Endothelial cell of umbilical vein (primary cell): ENCODE results near the gene KIAA1755. TPM values are rescaled to one million over a fixed set of nuclear protein-coding genes. Genes with fewer than 3 reads are reported as not detected.

Experiments
- BruUV-seq: library from RNA; stranded (reverse); fragments of 400-500 nt; replicated peaks from 2 replicates; lab custom pipeline; 2021; lab: Mats Ljungman, UMichigan
- CTCF ChIA-PET: fragments of 300-600, 350-600 bp; sonication (Branson Sonifier 250); formaldehyde crosslinking; loops from one replicate; lab custom pipeline; 2021; ENCODE audit warnings: antibody characterized with exemption, inconsistent platforms; lab: Charles Lee
- POLR2A ChIA-PET: fragments of 300-600, 350-600 bp; sonication (Branson Sonifier 250); formaldehyde crosslinking; loops from one replicate; lab custom pipeline; 2021; ENCODE audit warnings: antibody characterized with exemption, inconsistent platforms; lab: Charles Lee
- DNase-seq: peaks from one replicate; pipeline ENCODE4 v3.0.0-alpha.2; 2011; ENCODE audit warnings: low read depth, low spot score
- FAIRE-seq: peaks from 2 replicates; lab custom pipeline; 2011; peaks lifted over from hg19 to GRCh38; lab: Jason Lieb, UNC
- H2AFZ ChIP-seq: 2 replicates; pipeline ENCODE4 v1.6.0; 2012; ENCODE audit warnings: low read depth, low read length, control low read depth, inconsistent platforms
- H3K27ac ChIP-seq: 2 replicates; pipeline ENCODE4 v1.5.1; 2011; ENCODE audit warnings: low read depth, mild to moderate bottlenecking, control low read depth, low read length, moderate library complexity; ENCODE audit not compliant: insufficient read depth
- H3K27me3 ChIP-seq, 2 experiments: 2 replicates each; pipeline versions ENCODE4 v1.6.0 to v1.6.1; 2011; ENCODE audit warnings: low read length in 2 of 2, mixed read lengths in 1 of 2; ENCODE audit not compliant: control insufficient read depth in 2 of 2, insufficient read depth in 2 of 2
- H3K36me3 ChIP-seq, 2 experiments: 2 replicates in 1 of 2; 3 replicates in 1 of 2; pipeline ENCODE4 v1.5.1; 2011; ENCODE audit warnings: low read length in 2 of 2, mild to moderate bottlenecking in 1 of 2, moderate library complexity in 1 of 2; ENCODE audit not compliant: control insufficient read depth in 2 of 2, insufficient read depth in 2 of 2; ENCODE audit errors: extremely low read depth in 1 of 2
- H3K4me1 ChIP-seq: 3 replicates; pipeline ENCODE4 v1.5.1; 2011; ENCODE audit warnings: mild to moderate bottlenecking, low read length; ENCODE audit not compliant: control insufficient read depth, insufficient read depth; ENCODE audit errors: extremely low read depth
- H3K4me2 ChIP-seq: 2 replicates; pipeline ENCODE4 v1.6.1; 2011; ENCODE audit warnings: low read length, control low read depth, mixed read lengths; ENCODE audit not compliant: insufficient read depth
- H3K4me3 ChIP-seq, 3 experiments: fragments of 200-600 bp in 1 of 3; sonication (generic), shearing (Covaris generic) in 1 of 3; replicated peaks in 1 of 3; 2 replicates each; pipeline ENCODE4 v1.5.1; 2011 to 2016; ENCODE audit warnings: control low read depth in 3 of 3, low read length in 3 of 3, mild to moderate bottlenecking in 2 of 3, inconsistent platforms in 1 of 3, low read depth in 1 of 3, moderate library complexity in 1 of 3; ENCODE audit not compliant: insufficient read depth in 1 of 3
- H3K79me2 ChIP-seq: 2 replicates; pipeline ENCODE4 v1.6.0; 2012; ENCODE audit warnings: low read length, inconsistent platforms; ENCODE audit not compliant: control insufficient read depth, insufficient read depth
- H3K9ac ChIP-seq: replicated peaks from 2 replicates; pipeline ENCODE3; 2011; ENCODE audit warnings: low read length, control low read depth; ENCODE audit not compliant: insufficient read depth; ENCODE audit errors: extremely low read depth
- H3K9me1 ChIP-seq: replicated peaks from 3 replicates; pipeline ENCODE4 v1.6.0; 2011; ENCODE audit warnings: mild to moderate bottlenecking, low read length; ENCODE audit not compliant: control insufficient read depth, insufficient read depth; ENCODE audit errors: extremely low read depth
- H3K9me3 ChIP-seq: replicated peaks from 2 replicates; pipeline ENCODE4 v1.5.1; 2012; ENCODE audit warnings: low read length, inconsistent platforms; ENCODE audit not compliant: control insufficient read depth, insufficient read depth
- H4K20me1 ChIP-seq: replicated peaks from 2 replicates; pipeline ENCODE3; 2011; ENCODE audit warnings: mild to moderate bottlenecking, low read length; ENCODE audit not compliant: control insufficient read depth, insufficient read depth; ENCODE audit errors: extremely low read depth
- CTCF ChIP-seq, 2 donors: IDR thresholded peaks; 1 replicate in 1 of 2; 2 replicates in 1 of 2; pipeline ENCODE4 v1.5.1; 2011; ENCODE audit warnings: low read length in 2 of 2, mild to moderate bottlenecking in 2 of 2, moderate library complexity in 2 of 2, control low read depth in 1 of 2, inconsistent platforms in 1 of 2, low read depth in 1 of 2; ENCODE audit not compliant: insufficient read depth in 1 of 2; ENCODE audit errors: extremely low read depth in 1 of 2
- EZH2 ChIP-seq: IDR thresholded peaks from 2 replicates; pipeline ENCODE4 v1.6.1; 2012; ENCODE audit warnings: borderline replicate concordance, low read depth, mild to moderate bottlenecking, moderate library complexity, low read length, inconsistent platforms; ENCODE audit not compliant: severe bottlenecking
- FOS ChIP-seq: IDR thresholded peaks from 2 replicates; pipeline ENCODE4 v1.6.1; 2011; ENCODE audit warnings: mild to moderate bottlenecking, low read length, moderate library complexity, borderline replicate concordance; ENCODE audit not compliant: insufficient read depth
- GATA2 ChIP-seq: IDR thresholded peaks from 2 replicates; pipeline ENCODE4 v1.7.0; 2011; ENCODE audit warnings: low read depth, mild to moderate bottlenecking, moderate library complexity, mixed read lengths, low read length; ENCODE audit not compliant: insufficient read length, insufficient read depth
- JUN ChIP-seq: IDR thresholded peaks from 2 replicates; pipeline ENCODE4 v1.6.1; 2011; ENCODE audit warnings: borderline replicate concordance, low read depth; ENCODE audit not compliant: insufficient read length, insufficient read depth
- MAX ChIP-seq: IDR thresholded peaks from 2 replicates; pipeline ENCODE4 v1.6.1; 2011; ENCODE audit not compliant: insufficient read depth, insufficient read length
- MYC ChIP-seq: IDR thresholded peaks from one replicate; pipeline ENCODE4 v1.6.1; 2011; ENCODE audit warnings: mild to moderate bottlenecking, low read depth, low read length
- POLR2A ChIP-seq: IDR thresholded peaks from 2 replicates; pipeline ENCODE4 v1.6.1; 2012; ENCODE audit warnings: low read depth, mild to moderate bottlenecking, control low read depth, low read length
- POLR2AphosphoS5 ChIP-seq: IDR thresholded peaks from 2 replicates; pipeline ENCODE4 v1.6.1; 2012; ENCODE audit warnings: low read depth, mild to moderate bottlenecking, control low read depth, low read length, moderate library complexity; ENCODE audit not compliant: insufficient read depth
- dilution Hi-C: fragments of 300-500 bp; cut with MboI; formaldehyde crosslinking; loops from one replicate; pipeline ENCODE4 v1.15.0; 2019; ENCODE audit warnings: low sequenced_read_pairs; ENCODE audit not compliant: extremely low pct_ligation_motif_present
- intact Hi-C: fragments of 100-400 bp; cut with micrococcal nuclease; formaldehyde crosslinking; loops from one replicate; pipeline ENCODE4 v1.10.0; 2022
- polyA plus RNA-seq, 4 experiments: library from polyadenylated mRNA; depleted of rRNA in 3 of 4; stranded (reverse) in 3 of 4; unstranded in 1 of 4; fragments of >200 nt; gene quantifications; 2 replicates each; pipeline versions ENCODE4 v1.2.1 to v1.2.3, GENCODE V29; 2011 to 2012; ENCODE audit warnings: missing spikeins in 1 of 4
- total RNA-seq: library from RNA; stranded (reverse); gene quantifications from 2 replicates; pipeline ENCODE4 v1.2.3, GENCODE V29; 2021

KIAA1755 gene
- total and polyA plus RNA-seq, 2 donors (not counting 3 experiments of a cell fraction or from before 2014, with no cell fraction given) = 0.36 to 0.51 TPM

- CTCF ChIA-PET = interaction anchor here (1.0 to 9.2 kb wide), 16 partner anchors 9 to 666 kb away, joined by 3 to 204 read pairs (median 9); partner anchors contain the start of gene BPI
- H3K4me1 ChIP-seq = peaks cover 10% of the 10 kb centered on the region
- no peak overlapping the region for H3K27ac ChIP-seq
- POLR2A ChIA-PET = interaction anchor here (0.6 kb wide), 1 partner anchor 174 kb away, joined by 4 read pairs; no protein-coding TSS in a partner anchor
- H3K4me2 ChIP-seq = no peak overlapping the region
- H3K27me3 ChIP-seq = peaks cover 0 to 1% of the 10 kb centered on the region in 2 experiments
- no peak for FAIRE-seq
- no peak overlapping the region for H3K9ac ChIP-seq
- no peaks in the 10 kb centered on the region for H3K36me3 ChIP-seq
- no peak overlapping the region for H3K4me3 ChIP-seq
- dilution Hi-C loops = no loop called here
- H3K9me3 ChIP-seq = no peaks in the 10 kb centered on the region
- TF ChIP-seq JUN (no peak), MAX (no peak), POLR2AphosphoS5 (no peak), FOS (no peak), CTCF (IDR thresholded peaks at IDR 0.05; ENCODE audit: extremely low read depth in 1 of 2, insufficient read depth in 1 of 2, low read depth in 1 of 2, low read length in 2 of 2) (no peak), MYC (no peak), EZH2 (no peak), GATA2 (no peak), POLR2A (no peak)
- no peak overlapping the region for H2AFZ ChIP-seq
- H4K20me1 ChIP-seq = no peaks in the 10 kb centered on the region
- BruUV-seq = no TSS peak
- intact Hi-C loops = no loop called here
- H3K9me1 ChIP-seq = no peaks in the 10 kb centered on the region
- DNase-seq = no peak
- H3K79me2 ChIP-seq = no peaks in the 10 kb centered on the region
Measured at GRCh38 chr20:38230253-38230551, 30.3 kb downstream of the KIAA1755 start.
